GM19395 (cell line): ENCODE data around the gene CIITA.
"Not testable (repeated sequence)": the region's sequence is repeated elsewhere in the genome, so short reads cannot be mapped to it uniquely, and the experiment has no call there.

Experiments used
- ATAC-seq: cut with Tn5 transposase; IDR thresholded peaks from one replicate; pipeline ENCODE4 v1.9.1; 2021; ENCODE audit warnings: mild to moderate bottlenecking, moderate library complexity; ENCODE audit not compliant: unreplicated experiment

CIITA gene

GRCh38 chr16:10876799-10877341 is at the start of gene CIITA:
TSS of gene CIITA (plus strand) at chr16:10877202. CDS start at chr16:10877331, 129 bp downstream.
- ATAC-seq, result peak; percentile 59

GRCh38 chr16:10827691-10828341 is 49.2 kb upstream of the CIITA start:
- no peak for ATAC-seq

- ATAC-seq, result no peak
Measured at GRCh38 chr16:10828851-10829366, 48.1 kb upstream of the CIITA start.

GRCh38 chr16:10829390-10830098 is 47.5 kb upstream of the CIITA start:
- ATAC-seq, result not testable (repeated sequence)

- ATAC-seq, result not testable (repeated sequence)
Measured at GRCh38 chr16:10830240-10830639, 46.8 kb upstream of the CIITA start.

GRCh38 chr16:10831894-10832886 is 44.8 kb upstream of the CIITA start:
- ATAC-seq, result no peak

GRCh38 chr16:10833271-10833670 is 43.7 kb upstream of the CIITA start:
- no peak for ATAC-seq

- no peak for ATAC-seq
Measured at GRCh38 chr16:10834130-10834529, 42.9 kb upstream of the CIITA start.

GRCh38 chr16:10834766-10835165 is 42.2 kb upstream of the CIITA start:
- ATAC-seq, result no peak

GRCh38 chr16:10835281-10835931 is 41.6 kb upstream of the CIITA start:
- ATAC-seq, result no peak

GRCh38 chr16:10836174-10836853 is 40.7 kb upstream of the CIITA start:
- no peak for ATAC-seq

GRCh38 chr16:10838621-10839278 is 38.3 kb upstream of the CIITA start:
- ATAC-seq, result no peak

- no peak for ATAC-seq
Measured at GRCh38 chr16:10839279-10839666, 37.7 kb upstream of the CIITA start.

GRCh38 chr16:10840703-10841102 is 36.3 kb upstream of the CIITA start:
- no peak for ATAC-seq

- ATAC-seq, result no peak
Measured at GRCh38 chr16:10846213-10846998, 30.6 kb upstream of the CIITA start.

- no peak for ATAC-seq
Measured at GRCh38 chr16:10847176-10847575, 29.8 kb upstream of the CIITA start.

GRCh38 chr16:10849736-10850477 is 27.1 kb upstream of the CIITA start:
- ATAC-seq, result no peak

- no peak for ATAC-seq
Measured at GRCh38 chr16:10850478-10850850, 26.5 kb upstream of the CIITA start.
